IPS-NIHi7 (cell line): ENCODE data around the gene TSFM.
"Not testable (repeated sequence)": the region's sequence is repeated elsewhere in the genome, so short reads cannot be mapped to it uniquely, and the experiment has no call there.

ENCODE experiments used
- DNase-seq: peaks from one replicate; pipeline ENCODE4 v3.0.0; 2012; ENCODE audit warnings: mixed read lengths; ENCODE audit errors: extremely low spot score

TSFM gene

DNA sequence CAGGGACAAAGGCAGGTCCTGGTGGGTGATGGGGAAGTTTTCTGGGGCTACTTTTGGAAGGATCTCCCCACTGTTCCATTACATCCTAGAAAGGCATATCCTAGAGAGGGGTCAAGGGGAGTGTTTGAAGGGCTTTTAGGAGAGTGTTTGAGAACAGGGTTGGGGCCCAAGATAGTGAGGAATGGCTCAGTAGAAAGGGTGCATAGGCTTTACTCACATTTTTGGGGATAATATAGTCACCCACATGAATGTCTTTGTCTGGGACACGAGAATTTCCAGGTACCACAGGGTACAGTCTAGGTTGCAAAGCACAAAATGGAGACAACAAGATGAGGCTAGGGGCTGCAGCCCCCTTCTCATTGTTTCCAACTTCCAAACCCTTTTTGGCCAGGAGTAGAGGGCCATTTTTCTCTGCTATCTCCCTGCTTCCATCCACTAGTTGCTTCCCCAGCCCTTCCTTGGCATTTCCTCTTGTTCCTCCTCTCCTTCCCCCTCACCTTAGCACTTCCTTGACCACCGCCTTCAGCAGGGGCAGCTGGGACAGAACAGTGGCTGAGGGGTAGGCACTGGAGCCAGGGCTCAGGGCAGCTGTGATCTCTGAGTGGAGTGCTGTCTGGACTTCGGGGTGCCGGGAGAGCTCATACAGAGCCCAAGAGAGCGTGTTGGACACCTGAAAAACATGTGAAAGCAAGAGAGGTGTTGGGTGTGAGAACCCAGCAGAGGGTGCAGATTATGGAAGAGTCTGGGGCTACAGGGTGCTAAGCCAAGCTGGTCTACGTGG lies 18.5 kb upstream of the TSFM start:
- no peak for DNase-seq

- DNase-seq: no peak
These were observed 18.0 kb upstream of the TSFM start for GRCh38 chr12:57764662-57765002.

DNA sequence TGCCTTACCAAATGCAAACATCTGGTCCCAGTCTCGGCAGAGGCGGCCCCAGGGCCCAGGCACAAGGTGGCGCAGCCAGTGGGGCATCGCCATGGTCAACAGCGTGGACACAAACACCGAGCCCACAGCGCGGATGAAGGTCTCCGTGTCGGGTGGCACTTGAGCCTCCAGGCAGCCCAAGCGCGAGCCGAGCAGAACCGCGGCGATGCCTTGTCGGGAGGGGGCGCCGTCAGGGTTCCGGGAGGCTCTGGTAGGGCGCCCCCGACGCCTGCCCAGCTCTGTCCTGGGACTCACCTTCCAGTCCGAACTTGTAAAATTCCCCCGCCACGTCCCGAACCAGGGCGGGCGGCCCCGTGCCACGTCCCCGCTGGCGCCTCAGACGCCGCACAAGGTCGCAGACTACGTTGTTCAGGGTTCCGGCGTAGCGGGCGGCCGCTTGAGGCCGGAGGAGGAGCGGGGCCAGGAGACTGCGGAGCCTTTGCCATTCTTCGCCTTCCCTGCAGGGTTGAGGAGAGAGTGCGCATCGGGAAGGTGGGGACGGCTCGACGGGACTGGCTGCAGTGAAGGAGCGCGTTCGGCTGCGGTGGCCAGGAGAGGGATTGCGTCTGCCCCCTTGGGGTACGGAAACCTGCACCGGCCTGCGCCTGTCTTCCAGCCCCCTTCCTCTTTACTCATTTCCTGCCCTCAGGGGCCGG lies 17.4 kb upstream of the TSFM start:
- peak; percentile 48 for DNase-seq

- DNase-seq: no peak
These were observed 16.7 kb upstream of the TSFM start for GRCh38 chr12:57765698-57766463.

GRCh38 chr12:57766464-57767304 lies 15.9 kb upstream of the TSFM start, which contains the start of gene CYP27B1:
Gene CYP27B1, minus strand, starts transcription at chr12:57767078. Its CDS starts 37 bp downstream, at chr12:57767041.
- peak; percentile 55 for DNase-seq

GRCh38 chr12:57767305-57767698 lies 15.3 kb upstream of the TSFM start:
- no peak for DNase-seq

DNA sequence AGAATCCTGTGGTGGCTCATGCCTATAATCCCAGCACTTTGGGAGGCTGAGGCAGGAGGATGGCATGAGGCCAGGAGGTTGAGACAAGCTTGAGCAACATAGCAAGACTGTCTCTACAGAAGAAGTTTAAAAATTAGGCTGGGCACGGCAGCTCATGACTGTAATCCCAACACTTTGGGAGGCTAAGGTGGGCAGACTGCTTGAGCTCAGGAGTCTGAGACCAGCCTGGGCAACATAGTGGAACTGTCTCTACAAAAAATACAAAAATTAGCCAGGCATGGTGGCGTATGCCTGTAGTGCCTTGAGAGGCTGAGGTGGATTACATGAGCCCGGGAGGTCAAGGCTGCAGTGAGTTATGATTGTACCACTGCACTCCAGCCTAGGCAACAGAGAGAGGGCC lies 14.7 kb upstream of the TSFM start:
- DNase-seq: no peak

DNA sequence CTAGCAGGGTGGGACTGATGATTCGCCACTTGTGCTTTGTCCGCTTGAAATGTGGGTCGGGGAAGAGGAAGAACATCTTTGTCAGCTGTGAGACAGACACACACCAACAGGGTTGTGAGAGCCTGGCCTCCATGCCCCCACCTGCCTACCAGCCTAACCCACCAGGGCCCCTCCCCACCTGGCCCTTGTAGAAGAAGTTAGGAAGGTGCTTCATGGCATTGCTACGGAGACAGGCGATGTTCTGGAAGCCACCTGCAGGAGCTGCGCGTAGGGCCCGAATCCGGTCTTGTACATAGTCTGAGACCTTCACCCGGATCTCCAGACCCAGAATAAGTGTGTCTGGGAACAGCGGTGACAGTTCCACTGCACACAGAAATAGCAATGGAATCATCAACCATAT lies 13.0 kb upstream of the TSFM start:
- DNase-seq: no peak

- DNase-seq: no peak
These were observed 11.9 kb upstream of the TSFM start for GRCh38 chr12:57770734-57771133.

DNA sequence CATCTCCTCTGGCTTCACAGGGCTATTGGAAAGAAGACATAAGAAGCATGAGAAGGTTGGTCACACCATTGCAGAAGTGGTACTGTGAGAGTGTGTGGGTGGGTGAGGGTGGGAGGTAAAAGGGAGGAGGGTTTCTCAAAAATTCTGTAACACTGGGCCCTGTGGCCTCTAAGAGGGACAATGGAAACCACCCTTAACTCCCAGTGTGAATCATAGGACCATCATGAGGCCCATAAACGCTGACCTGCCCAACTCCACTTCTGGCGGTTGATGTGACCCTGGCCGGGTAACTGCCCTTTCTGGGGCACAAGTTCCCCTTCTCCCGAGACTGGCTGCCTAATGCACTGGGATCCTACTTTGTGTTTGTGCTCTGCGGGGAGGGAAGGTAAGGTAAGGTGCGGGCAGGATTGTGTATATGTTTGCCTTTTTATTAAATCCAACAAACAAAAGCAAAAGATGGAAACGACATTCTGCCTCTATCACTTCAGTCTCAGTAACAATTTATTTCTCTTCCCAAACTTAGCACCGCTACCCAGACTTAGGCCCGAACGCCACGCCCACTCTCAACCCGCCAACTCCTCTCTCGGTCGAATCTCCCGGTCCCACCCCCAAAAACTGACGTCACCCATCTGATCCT lies 11.2 kb upstream of the TSFM start:
- DNase-seq: peak; percentile 91

DNA sequence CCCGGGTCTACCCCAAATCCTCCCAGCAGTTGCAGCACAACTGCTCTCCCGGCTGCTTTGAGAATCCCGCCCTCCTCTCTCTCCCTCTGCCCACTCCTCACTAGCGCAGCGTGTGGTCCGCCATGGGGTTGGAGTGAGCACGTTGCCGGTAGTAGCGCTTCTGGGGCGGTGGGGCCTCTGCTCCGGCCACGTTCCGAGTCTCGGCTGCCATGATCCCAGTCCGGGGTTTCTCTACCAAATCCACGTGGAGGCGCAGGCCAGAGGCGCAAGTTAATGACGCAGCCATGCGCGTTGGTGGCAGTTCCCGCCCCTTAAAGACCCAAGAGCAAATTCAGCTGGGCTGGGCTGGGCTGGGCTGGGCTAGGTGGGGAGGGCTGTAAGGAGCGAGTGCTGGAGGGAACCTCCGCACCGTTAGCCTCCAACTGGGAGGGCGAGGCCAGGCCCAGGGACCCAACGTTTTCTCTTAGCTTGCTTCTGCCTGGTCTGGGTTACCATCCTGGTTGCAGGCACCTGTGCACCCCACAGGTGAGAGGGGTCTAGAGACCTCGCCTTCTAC lies 10.6 kb upstream of the TSFM start, which contains the start of gene METTL1:
TSS of gene METTL1 (minus strand) at position 233 of the 556 bp plus-strand sequence. CDS start at position 211, 22 bp downstream.
- DNase-seq: peak; percentile 94

DNA sequence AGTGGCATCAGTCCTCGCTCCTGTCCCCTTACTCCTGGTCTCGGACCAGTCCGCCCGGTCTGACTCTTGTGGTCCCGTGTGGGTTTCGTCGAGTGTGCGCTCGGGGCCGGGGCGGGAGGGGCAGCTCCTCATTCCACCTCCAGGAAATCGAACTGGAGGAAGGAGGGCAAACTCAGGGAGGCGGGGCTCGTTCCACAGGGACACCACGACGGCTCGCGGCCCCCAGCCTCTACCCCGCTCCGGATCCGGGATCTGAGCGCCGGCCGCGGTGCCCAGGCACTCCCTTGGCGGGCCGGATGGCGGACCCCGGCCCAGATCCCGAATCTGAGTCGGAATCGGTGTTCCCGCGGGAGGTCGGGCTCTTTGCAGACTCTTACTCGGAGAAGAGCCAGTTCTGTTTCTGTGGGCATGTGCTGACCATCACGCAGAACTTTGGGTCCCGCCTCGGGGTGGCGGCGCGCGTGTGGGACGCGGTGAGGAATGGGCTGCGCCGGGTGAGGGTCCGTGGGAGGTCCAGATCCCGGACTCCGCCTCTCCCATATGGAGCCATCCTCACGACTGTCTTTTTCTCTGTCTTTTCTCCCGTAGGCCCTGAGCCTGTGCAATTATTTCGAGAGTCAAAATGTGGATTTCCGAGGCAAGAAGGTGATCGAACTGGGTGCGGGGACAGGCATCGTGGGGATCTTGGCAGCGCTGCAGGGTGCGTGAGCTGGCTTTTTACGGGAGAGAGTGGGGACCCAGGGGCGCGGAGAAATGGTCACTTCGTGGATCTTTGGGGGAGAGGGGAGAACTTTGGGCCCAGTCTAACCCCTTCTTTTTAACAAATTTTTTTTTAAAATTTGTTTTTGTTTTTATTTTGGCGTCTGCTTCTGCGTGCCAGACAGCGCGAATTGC lies 9.9 kb upstream of the TSFM start, which contains the start of gene EEF1AKMT3:
TSS of gene EEF1AKMT3 (plus strand) at position 186 of the 894 bp plus-strand sequence. CDS start at position 297, 111 bp downstream.
- DNase-seq: peak; percentile 56

DNA sequence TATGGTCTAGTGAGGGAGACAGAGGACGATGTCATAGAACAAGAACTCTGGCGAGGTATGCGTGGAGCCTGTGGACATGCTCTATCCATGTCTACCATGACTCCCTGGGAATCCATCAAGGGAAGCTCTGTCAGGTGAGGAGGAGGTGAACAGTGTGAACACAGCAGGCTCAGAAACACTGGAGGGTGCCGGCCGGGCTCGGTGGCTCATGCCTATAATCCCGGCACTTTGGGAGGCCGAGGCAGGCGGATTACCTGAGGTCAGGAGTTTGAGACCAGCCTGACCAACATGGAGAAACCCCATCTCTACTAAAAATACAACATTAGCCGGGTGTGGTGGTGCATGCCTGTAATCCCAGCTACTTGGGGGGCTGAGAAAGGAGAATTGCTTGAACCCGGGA lies 8.0 kb upstream of the TSFM start:
- not testable (repeated sequence) for DNase-seq

DNA sequence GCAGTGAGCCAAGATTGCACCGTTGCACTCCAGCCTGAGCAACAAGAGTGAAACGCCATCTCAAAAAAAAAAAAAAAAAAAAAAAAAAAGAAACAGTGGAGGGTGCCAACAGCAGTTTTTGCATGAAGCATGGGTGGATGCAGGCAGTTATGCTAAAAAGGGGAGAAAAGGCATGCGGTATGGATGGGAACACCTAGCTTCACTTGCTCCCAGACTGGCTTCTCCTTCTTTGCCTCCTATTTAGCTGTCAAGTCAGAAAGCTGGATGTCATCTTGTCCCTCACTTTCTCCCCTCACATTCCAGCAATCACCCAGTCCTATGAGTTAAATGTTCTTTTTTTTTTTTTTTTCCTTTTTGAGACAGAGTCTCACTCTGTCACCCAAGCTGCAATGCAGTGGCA lies 7.5 kb upstream of the TSFM start:
- no peak for DNase-seq

- DNase-seq: peak; percentile 27
These were observed 6.9 kb upstream of the TSFM start for GRCh38 chr12:57775563-57776246.

DNA sequence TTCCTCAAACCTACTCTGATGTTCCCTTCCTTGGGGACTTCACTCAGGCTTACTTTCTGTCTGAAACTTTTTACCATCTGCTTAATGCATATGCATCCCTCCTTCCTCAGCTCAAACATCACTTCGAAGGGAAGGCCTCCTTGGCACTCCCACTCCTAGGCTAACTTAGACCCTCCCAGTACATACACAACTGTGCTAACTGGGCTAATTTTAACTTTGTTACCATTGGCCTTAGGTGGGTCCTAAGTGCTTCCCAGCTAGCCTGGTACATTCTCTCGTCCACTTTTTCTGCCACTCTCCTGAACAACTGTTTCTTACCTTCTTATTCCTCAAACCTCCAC lies 6.4 kb upstream of the TSFM start:
- no peak for DNase-seq

- DNase-seq: no peak
These were observed 5.2 kb upstream of the TSFM start for GRCh38 chr12:57777367-57777766.

- no peak for DNase-seq
These were observed 4.7 kb upstream of the TSFM start for GRCh38 chr12:57777911-57778310.

DNA sequence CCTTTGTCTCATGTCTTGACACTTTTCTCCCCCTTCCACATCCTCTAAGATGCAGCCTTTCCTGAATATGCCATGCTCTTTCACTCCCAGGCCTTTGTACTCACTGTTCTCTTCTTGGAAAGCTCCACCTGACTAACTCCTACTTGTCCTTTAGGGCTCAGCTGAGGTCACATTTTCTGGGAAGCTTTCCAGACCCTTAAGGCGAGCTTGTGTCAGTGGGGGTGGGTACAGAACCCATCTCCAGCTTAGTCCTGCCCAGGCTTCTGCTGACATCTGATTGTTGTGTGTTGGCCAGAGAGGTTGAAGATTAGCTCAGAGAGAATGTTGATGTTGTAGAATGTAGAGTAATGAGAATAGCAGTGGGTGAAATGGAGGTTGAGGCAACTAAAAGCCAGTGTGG lies 2.9 kb upstream of the TSFM start:
- DNase-seq: no peak
